Measurements from ENCODE around the gene CREBZF. TPM values are rescaled to one million over a fixed set of nuclear protein-coding genes. Genes with fewer than 3 reads are reported as not detected.

CREBZF gene
- total and polyA plus RNA-seq, 9 of the 15 experiments (the other 6 are each of a cell fraction or from before 2014, with no cell fraction given): 7.2 to 70.2 (median 40.5) TPM

- TF ChIP-seq ZNF407 (IDR thresholded peaks at IDR 0.05; ENCODE audit: low read depth): no peak
- no peak for TF ChIP-seq ELF2 (CRISPR knock-in tag; IDR thresholded peaks at IDR 0.05)
- no peak for TF ChIP-seq ZNF165 (CRISPR knock-in tag; IDR thresholded peaks at IDR 0.05; ENCODE audit: borderline replicate concordance)
- TF ChIP-seq NBN (IDR thresholded peaks at IDR 0.05; ENCODE audit: low read depth): no peak
- no peak for TF ChIP-seq ZNF589 (CRISPR knock-in tag; IDR thresholded peaks at IDR 0.05; ENCODE audit: low read depth)
- TF ChIP-seq, protein P1, sequence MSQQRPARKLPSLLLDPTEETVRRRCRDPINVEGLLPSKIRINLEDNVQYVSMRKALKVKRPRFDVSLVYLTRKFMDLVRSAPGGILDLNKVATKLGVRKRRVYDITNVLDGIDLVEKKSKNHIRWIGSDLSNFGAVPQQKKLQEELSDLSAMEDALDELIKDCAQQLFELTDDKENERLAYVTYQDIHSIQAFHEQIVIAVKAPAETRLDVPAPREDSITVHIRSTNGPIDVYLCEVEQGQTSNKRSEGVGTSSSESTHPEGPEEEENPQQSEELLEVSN (IDR thresholded peaks at IDR 0.05; ENCODE audit: borderline replicate concordance in 1 of 2, extremely low read depth in 1 of 2, insufficient read depth in 1 of 2, insufficient read length in 1 of 2, low read depth in 1 of 2, low read length in 1 of 2, poor library complexity in 1 of 2, severe bottlenecking in 1 of 2): no peak
- no peak for TF ChIP-seq ELK1 (CRISPR knock-in tag; IDR thresholded peaks at IDR 0.05)
- TF ChIP-seq, protein P2, sequence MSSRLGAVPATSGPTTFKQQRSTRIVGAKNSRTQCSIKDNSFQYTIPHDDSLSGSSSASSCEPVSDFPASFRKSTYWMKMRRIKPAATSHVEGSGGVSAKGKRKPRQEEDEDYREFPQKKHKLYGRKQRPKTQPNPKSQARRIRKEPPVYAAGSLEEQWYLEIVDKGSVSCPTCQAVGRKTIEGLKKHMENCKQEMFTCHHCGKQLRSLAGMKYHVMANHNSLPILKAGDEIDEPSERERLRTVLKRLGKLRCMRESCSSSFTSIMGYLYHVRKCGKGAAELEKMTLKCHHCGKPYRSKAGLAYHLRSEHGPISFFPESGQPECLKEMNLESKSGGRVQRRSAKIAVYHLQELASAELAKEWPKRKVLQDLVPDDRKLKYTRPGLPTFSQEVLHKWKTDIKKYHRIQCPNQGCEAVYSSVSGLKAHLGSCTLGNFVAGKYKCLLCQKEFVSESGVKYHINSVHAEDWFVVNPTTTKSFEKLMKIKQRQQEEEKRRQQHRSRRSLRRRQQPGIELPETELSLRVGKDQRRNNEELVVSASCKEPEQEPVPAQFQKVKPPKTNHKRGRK (tag; IDR thresholded peaks at IDR 0.05): no peak
- TF ChIP-seq, protein P3, sequence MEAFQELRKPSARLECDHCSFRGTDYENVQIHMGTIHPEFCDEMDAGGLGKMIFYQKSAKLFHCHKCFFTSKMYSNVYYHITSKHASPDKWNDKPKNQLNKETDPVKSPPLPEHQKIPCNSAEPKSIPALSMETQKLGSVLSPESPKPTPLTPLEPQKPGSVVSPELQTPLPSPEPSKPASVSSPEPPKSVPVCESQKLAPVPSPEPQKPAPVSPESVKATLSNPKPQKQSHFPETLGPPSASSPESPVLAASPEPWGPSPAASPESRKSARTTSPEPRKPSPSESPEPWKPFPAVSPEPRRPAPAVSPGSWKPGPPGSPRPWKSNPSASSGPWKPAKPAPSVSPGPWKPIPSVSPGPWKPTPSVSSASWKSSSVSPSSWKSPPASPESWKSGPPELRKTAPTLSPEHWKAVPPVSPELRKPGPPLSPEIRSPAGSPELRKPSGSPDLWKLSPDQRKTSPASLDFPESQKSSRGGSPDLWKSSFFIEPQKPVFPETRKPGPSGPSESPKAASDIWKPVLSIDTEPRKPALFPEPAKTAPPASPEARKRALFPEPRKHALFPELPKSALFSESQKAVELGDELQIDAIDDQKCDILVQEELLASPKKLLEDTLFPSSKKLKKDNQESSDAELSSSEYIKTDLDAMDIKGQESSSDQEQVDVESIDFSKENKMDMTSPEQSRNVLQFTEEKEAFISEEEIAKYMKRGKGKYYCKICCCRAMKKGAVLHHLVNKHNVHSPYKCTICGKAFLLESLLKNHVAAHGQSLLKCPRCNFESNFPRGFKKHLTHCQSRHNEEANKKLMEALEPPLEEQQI (IDR thresholded peaks at IDR 0.05): no peak
- no peak for TF ChIP-seq SMAD3 (CRISPR knock-in tag; conservative IDR thresholded peaks at IDR 0.05)
- no peak for TF ChIP-seq RBM39 (optimal IDR thresholded peaks at IDR 0.05; ENCODE audit: low read depth, low read length)
These were observed 945 bp downstream of the CREBZF start (continued) for GRCh38 chr11:85663753-85664614.

Data from K562 (cell line).